Fibroblast of pulmonary artery (primary cell): Measurements from ENCODE around the gene ZPR1.
A peak's percentile ranks its signal among the peaks of the same experiment; 100 is the strongest.

Experiments
- DNase-seq: peaks from one replicate; pipeline ENCODE4 v3.0.0-alpha.2; 2010; ENCODE audit warnings: low read depth
- H3K4me3 ChIP-seq: replicated peaks from 2 replicates; pipeline ENCODE4 v1.5.1; 2011; ENCODE audit warnings: low read depth, mild to moderate bottlenecking, control low read depth, low read length, moderate library complexity
- TF ChIP-seq, protein P1 (sequence below): IDR thresholded peaks from 2 replicates; pipeline ENCODE4 v1.5.1; 2011; ENCODE audit warnings: mild to moderate bottlenecking, control low read depth, low read length, inconsistent platforms; ENCODE audit errors: missing control alignments

ZPR1 gene

GRCh38 chr11:116797816-116798215 is 10.0 kb upstream of the ZPR1 start:
- TF ChIP-seq, protein P1, sequence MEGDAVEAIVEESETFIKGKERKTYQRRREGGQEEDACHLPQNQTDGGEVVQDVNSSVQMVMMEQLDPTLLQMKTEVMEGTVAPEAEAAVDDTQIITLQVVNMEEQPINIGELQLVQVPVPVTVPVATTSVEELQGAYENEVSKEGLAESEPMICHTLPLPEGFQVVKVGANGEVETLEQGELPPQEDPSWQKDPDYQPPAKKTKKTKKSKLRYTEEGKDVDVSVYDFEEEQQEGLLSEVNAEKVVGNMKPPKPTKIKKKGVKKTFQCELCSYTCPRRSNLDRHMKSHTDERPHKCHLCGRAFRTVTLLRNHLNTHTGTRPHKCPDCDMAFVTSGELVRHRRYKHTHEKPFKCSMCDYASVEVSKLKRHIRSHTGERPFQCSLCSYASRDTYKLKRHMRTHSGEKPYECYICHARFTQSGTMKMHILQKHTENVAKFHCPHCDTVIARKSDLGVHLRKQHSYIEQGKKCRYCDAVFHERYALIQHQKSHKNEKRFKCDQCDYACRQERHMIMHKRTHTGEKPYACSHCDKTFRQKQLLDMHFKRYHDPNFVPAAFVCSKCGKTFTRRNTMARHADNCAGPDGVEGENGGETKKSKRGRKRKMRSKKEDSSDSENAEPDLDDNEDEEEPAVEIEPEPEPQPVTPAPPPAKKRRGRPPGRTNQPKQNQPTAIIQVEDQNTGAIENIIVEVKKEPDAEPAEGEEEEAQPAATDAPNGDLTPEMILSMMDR = no peak
- H3K4me3 ChIP-seq = no peak overlapping the region
- no peak for DNase-seq

GRCh38 chr11:116796548-116796947 is 8.7 kb upstream of the ZPR1 start:
- no peak overlapping the region for H3K4me3 ChIP-seq
- no peak for DNase-seq
- TF ChIP-seq, protein P1 = no peak

DNA sequence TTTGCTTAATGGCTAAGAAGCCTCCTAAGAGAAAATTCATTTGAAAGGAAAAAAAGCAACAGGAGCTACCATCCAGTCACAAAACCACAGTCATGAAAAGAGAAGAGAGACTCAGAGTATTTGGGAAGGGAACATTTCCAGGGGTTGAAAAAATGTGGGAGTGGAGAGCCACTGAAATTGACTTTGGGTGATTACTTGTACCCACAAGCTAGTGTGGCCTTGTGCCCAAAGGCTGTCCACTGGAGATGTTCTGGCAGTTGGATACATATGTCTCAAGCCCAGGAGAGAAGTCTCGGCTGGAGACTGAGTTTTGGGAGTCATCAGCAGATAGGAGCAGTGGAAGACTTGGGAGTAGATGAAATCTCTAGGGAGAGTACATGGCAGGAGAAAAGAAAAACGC is 7.0 kb upstream of the ZPR1 start:
- no peak overlapping the region for H3K4me3 ChIP-seq
- no peak for DNase-seq
- TF ChIP-seq, protein P1 = no peak

DNA sequence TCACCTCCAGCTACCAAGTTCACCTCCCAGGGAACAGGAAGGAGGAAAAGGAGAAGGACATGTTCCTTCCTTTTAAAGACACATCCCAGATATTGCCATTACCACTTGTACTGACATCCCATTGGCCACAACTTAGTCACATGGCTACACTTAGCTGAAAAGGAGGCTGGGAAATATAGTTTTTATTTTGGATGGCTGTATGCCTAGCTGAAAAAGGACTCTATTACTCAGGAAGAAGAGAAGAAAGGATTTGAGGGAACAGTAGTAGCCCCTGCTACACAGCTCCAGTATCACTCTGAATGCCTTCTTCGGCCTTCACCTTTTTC is 5.9 kb upstream of the ZPR1 start:
- DNase-seq = peak; percentile 43
- TF ChIP-seq, protein P1 = no peak
- no peak overlapping the region for H3K4me3 ChIP-seq

DNA sequence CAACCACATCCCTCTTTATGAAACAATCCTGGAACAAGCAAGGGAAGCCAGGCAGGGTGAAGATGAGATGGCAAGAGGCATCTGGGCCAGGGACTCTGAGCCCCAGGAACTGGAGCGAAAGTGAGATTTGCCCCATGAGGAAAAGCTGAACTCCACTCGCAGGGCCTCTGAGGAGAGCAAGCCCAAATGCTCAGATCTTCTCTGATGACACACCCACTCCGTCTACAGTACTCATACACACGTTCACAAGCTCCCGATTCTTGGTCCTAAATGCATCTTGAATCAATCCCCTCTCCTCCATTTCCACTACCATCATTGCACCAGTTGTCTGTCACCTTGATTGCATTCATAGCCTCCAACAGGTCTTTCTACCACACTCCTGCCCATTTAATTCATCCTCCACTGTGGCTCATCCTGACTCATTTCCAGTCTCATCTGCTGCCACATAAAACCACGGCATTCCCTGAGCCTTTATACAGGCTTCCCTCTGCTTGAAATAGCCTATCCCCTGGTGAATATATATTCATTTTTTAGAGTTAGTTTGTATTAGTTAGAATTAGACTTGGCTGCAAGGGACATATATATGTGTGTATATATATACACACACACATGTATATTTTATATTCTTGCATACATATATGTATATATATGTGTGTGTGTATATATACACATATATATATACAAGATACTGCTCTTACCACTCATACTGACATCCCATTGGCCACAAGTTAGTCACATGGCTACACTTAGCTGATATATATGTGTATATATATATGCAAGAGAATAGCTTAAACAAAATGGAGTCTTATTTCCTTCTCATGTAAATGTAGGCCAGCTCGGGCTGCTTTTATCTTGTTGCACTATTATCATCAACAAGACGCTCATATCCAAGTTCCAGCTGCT is 5.3 kb upstream of the ZPR1 start:
- peak; percentile 54 for DNase-seq
- H3K4me3 ChIP-seq = no peak overlapping the region
- TF ChIP-seq, protein P1 = no peak

- no peak for DNase-seq
- TF ChIP-seq, protein P1 = no peak
- H3K4me3 ChIP-seq = no peak overlapping the region
Measured at GRCh38 chr11:116792144-116792868, 4.5 kb upstream of the ZPR1 start.
